Stromal cell of bone marrow (primary cell): Measurements from ENCODE around the gene VPS18.

Experiments
- DNase-seq: peaks from one replicate; pipeline ENCODE4 v3.0.0-alpha.2; 2012; ENCODE audit warnings: low read depth

Gene VPS18

DNA sequence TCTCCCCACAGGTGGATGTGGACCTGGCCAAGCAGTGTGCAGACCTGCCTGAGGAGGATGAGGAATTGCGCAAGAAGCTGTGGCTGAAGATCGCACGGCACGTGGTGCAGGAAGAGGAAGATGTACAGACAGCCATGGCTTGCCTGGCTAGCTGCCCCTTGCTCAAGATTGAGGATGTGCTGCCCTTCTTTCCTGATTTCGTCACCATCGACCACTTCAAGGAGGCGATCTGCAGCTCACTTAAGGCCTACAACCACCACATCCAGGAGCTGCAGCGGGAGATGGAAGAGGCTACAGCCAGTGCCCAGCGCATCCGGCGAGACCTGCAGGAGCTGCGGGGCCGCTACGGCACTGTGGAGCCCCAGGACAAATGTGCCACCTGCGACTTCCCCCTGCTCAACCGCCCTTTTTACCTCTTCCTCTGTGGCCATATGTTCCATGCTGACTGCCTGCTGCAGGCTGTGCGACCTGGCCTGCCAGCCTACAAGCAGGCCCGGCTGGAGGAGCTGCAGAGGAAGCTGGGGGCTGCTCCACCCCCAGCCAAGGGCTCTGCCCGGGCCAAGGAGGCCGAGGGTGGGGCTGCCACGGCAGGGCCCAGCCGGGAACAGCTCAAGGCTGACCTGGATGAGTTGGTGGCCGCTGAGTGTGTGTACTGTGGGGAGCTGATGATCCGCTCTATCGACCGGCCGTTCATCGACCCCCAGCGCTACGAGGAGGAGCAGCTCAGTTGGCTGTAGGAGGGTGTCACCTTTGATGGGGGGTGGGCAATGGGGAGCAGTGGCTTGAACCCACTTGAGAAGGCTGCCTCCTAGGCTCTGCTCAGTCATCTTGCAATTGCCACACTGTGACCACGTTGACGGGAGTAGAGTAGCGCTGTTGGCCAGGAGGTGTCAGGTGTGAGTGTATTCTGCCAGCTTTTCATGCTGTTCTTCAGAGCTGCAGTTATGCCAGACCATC, 8.6 kb downstream of the VPS18 start:
- DNase-seq: no peak

DNA sequence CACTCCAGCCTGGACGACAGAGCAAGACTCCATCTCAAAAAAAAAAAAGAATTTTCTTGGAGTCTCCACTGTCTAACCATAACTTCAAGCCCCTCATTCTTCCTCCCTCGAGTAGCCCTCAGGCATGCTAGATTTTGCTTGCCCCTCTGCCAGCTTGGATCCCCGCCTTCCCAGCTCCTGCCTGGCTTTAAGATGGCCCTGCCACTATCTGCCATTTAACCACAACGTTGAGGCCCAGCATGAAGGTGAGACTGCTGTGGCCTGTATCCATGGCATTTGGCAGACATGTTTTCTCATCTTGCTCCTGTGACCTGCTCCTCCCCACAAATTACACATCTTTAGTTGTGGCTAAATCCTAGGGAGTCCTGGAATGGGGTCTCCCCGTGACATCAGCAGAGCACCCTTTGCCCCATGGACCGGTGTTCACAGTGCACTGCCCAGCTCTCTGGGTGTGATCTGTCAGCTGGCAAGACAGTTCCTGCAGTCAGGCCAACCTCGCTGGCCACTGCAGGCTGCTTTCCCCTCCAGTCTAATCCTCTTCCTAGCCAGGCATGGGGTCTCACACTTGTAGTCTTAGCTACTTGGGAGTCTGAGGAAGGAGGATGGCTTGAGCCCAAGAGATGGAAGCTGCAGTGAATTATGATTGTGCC, 10.4 kb downstream of the VPS18 start:
- no peak for DNase-seq

- peak; percentile 92 for DNase-seq
These were observed 12.1 kb downstream of the VPS18 start for GRCh38 chr15:40906091-40906990.

DNA sequence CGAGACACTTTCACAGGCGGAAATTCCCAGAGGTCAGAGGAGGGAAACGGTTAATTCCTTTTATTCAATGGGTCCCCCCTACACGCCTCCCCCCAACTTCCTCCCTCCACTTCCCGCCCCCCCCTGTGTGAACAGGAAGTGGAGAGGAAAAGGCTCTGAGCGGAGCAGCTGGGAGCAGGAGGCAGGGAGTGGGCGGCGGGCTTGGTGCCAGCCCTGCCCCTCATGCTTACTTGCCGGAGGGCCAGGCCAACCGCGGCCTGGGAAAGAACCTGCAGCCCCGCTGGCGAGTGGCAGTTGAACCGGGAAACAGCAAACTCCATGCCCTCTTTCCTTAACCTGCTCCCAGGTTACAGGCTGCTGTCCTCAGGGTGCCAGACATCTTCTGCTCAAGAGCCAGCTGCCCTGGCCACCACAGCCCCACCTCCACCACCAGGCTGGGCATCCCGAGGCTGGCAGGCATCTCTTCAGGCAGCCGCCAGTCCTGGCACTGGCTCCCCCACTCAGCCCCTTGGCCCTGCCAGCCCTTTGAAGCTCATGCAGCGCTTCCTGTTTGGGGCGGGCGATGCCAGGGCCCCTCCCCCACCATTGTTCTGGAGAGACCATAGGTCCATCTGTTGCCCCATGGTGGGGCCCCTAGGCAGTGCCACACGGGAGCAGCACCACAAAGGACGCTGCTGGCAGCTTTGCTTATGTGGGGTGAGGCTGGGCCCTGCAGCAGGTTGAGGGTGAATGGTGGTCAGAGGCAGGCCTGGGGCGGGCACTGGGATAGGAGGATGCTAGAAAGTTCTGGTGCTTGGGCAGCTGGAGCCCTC, 12.9 kb downstream of the VPS18 start:
- no peak for DNase-seq

DNA sequence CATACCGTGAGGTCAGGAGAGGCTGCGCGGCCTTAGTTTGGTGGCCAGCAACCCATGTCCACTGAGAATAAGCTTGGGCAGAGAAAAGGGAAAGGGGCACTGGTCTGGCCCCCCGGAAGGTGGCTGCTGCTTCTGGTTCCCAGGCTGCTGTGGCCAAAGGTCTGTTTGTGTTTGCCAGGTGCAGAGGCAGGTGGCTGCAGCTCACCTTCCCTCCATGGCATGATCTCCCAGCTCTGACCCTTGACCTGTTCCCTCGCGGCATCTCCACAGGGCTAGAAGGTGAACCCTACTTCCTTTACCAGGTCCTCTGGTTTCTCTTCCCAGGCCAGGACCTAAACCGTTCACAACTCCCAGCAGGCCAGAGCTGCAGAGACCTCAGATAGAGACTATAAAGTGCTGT, 13.8 kb downstream of the VPS18 start:
- DNase-seq: no peak

DNA sequence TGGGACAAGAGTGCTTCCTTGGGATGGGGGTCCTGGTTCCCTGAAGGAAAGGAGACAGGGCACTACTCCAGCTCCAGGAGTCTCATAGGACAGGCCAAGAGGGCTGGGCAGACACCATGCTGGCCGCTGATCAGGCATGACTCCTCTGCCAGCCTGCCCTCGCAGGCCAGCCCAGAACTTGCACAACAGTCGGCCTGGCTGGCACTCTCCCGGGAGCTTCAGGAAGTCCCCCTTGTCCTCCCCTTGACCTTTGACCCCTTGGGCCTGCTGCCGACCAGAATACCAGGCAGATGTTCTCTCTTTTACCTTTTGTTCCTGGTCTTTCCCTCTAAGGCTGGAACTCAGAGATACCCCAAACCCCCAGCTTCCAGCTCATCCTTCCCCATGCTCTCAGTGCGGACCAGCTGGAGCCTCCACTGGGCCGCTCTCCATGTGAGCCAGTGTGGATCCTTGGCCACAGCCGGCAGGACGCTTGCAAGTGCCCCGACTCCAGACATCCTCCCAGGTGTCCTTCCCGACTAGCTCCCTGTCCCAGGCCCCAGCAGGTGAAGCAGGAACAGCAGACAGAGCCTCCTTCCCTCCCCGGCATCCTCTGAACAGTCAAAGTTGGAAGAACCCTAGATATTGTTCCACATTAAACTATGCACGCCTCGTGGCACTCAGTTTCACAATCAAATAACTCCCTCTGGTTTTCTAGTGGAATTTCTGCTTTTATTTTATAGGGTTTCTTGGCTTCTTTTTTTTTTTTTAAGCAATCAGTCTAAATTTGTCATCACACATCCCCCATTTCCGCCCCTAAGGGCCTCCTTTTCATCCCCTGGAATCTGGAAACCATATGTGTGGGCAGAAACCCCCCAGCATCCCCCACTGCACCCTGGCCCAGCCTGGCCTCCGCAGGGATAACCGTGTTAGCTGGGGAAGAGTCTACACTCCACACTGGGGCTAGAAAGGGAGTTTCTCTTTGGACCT, 15.7 kb downstream of the VPS18 start:
- DNase-seq: no peak

GRCh38 chr15:40911141-40911540, 16.9 kb downstream of the VPS18 start:
- no peak for DNase-seq

GRCh38 chr15:40911693-40912092, 17.4 kb downstream of the VPS18 start:
- no peak for DNase-seq

GRCh38 chr15:40912478-40912877, 18.2 kb downstream of the VPS18 start:
- DNase-seq: no peak

DNA sequence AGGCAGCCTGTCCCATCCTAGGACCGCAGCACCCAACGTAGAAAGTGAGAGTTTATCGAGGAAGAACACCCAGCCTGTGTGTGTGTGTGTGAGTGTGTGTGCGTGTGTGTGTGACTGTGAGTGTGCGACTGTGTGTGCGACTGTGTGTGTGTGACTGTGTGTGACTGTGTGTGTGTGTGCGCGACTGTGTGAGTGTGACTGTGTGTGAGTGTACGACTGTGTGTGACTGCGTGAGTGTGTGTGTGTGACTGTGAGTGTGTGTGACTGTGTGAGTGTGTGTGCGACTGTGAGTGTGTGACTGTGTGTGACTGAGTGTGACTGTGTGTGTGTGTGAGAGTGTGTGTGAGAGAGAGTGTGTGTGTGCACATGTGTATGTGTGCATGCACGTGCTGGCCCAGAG, 19.8 kb downstream of the VPS18 start:
- no peak for DNase-seq

DNA sequence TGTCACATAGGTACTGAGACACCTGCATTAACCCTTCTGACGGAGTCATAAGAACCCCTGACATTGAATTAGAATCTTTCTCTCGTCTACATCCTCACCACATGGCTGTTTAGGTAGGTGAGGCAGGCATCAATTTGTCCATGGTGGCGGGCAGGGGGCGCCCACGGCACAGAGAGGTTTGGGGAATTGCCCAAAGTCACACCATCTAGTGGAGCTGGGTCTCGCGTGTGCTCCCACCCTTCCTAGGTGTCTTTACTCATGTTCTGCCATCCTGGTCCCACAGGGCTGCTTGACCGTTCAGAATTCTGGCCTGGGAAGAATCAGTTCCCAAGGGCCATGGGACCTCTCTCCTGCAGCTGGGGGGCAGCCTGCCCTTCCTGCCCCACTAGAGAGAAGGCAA, 20.2 kb downstream of the VPS18 start:
- DNase-seq: no peak

DNA sequence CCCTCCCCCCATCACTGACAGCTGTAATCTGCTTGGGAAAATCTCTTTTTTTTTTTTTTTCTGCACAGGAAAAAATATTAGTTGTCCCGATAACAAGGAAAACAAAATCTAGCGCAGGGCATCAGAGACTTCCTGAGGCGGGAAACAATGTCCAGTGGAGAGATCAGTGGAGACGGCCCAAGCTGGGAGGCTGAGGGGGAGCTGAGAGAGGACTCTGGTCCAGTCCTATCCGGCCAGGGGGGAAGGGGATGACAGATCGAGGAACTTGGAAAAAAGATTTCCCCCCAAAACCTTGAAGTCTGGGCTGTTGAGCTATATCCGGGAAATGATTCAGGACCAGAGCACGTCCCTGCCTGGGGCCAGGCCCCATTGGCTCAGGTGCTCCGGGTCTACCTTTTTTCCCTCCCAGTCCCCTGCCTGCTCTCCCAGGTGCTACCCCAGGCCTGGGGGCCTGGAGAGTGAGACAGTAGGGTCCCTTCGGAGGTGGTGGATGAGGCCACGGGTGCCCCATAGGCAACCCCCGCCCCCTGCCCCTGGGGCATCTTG, 20.9 kb downstream of the VPS18 start:
- no peak for DNase-seq

GRCh38 chr15:40915679-40916078, 21.4 kb downstream of the VPS18 start:
- no peak for DNase-seq

GRCh38 chr15:40917585-40917984, 23.3 kb downstream of the VPS18 start:
- no peak for DNase-seq

- no peak for DNase-seq
These were observed 24.0 kb downstream of the VPS18 start for GRCh38 chr15:40918146-40918798.

DNA sequence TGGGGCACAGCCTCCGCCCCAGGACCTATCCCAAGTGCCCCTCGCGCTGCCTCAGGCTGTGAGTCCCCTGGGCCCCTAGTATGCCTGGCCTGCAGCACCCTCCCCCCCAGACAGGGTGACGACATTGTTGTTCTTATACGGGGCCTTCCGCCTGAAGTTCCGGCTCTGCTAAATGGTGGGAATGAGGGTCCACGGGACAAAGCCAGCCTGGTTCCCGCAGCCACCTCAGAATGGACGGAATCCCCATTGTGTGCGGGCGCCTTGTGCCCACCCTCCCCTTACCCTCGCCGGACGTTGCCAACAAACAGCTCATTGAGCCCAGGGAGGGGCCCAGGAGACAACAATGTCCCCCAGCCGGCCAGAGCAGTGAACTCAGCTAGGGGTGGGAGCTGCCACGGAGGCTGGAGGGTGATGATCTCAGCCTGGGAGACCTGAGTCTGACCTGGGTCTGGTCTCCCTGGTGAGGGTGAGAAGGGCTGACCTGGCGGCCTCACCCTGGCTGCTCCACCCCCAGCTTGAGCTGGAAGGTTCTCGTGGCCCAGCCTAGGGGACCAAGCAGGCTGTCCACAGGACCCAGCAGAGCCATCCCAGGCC, 24.6 kb downstream of the VPS18 start:
- DNase-seq: no peak

DNA sequence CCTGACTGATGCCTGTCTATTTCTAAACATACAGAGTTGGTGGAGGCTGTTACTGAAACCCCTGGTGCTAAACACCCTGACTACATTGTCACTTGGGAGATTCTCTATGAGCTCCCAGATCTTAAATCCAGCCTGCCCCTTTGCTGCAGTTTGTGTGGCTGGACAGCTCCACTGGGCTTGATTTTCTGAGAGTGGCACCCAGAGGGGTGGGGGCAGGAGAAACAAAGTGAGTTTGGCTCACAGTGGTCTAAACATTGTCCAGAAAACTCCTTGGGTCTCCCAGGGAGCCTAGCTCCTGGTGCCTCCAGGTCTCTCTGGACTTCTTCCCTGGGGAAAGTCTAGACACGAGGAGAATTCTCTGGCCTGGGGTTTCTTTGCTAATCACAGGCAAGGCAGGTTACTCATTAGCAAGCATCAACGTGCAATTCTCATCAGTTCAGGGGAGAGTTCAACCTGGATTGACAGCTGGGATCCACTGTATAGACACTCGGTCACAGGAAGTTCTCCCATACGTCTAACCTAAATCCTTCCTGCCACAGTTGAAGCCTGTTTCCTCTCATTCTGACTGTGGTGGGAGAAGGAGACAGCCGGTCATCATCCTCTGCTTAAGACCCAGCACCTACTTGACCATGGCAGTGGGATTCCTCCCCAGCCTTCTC, 27.8 kb downstream of the VPS18 start:
- no peak for DNase-seq

DNA sequence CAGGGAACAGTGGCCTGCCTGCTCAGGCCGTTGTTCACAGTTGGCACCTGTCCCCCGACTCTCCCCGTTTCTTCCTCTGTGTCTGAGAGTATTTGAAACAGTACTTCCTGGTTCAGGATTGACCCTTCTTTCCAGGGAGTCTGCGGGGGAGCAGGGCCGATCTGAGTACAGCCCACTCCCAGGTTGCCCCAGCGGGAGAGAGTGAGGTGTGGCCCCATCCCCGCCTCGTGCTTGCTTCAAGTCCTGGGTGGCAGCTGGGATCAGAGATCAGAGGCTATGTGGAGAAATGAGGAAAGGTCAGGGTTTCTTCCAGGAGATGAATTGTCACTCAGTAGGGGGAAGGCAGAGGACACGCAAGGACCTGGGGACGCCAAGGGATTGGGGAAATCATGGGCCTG, 28.4 kb downstream of the VPS18 start:
- no peak for DNase-seq

DNA sequence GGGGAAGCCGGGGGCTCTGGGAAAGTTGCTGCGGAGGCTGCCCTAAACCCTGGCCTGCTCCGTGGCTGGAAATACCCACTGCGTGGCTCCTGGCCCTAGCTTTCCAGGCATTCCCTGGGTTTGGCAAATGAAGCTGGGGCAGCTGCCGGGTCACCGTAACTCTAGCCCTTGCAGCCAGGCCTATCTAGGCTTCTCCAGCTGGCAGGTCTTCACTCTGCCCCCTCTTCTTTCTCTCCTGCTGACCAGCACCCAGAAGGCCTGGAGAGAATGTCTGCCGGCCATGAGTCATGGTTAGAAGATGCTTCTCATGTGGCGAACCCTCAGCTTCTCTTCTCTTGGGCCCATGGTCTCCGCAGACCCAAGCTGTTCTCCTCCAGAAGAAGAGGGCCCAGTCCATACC, 29.3 kb downstream of the VPS18 start:
- no peak for DNase-seq
